ENCODE results near the gene ARF3. TPM values are rescaled to one million over a fixed set of nuclear protein-coding genes. Genes with fewer than 3 reads are reported as not detected.

Gene ARF3
- total and polyA plus RNA-seq, 2 of the 13 experiments (the other 11 are each of a cell fraction or from before 2014, with no cell fraction given), result 53.8 to 57.9 TPM

GRCh38 chr12:48978291-48978740, 21.0 kb upstream of the ARF3 start, which contains the start of gene WNT1 (continued):
- TF ChIP-seq ARID5B (CRISPR knock-in tag; IDR thresholded peaks at IDR 0.05), result no peak
- no peak for TF ChIP-seq MAX (IDR thresholded peaks at IDR 0.05)
- no peak for TF ChIP-seq HNRNPLL (IDR thresholded peaks at IDR 0.05; ENCODE audit: low read depth, low read length, poor library complexity, severe bottlenecking)
- no peak for TF ChIP-seq YEATS2 (CRISPR knock-in tag; IDR thresholded peaks at IDR 0.05; ENCODE audit: borderline replicate concordance)
- TF ChIP-seq HMGXB4 (CRISPR knock-in tag; IDR thresholded peaks at IDR 0.05; ENCODE audit: borderline replicate concordance in 1 of 2, low read depth in 1 of 2), result peak in 1 of 2 experiments; percentile 1; a peak in 1 of 4 replicates
- no peak for TF ChIP-seq ZNF747 (CRISPR knock-in tag; IDR thresholded peaks at IDR 0.05; ENCODE audit: borderline replicate concordance)
- TF ChIP-seq ZNF180 (CRISPR knock-in tag; IDR thresholded peaks at IDR 0.05; ENCODE audit: borderline replicate concordance, low read depth), result no peak
- 0 out of 2 replicates have a peak, but pooled peaks have one; percentile 23 for TF ChIP-seq EEA1 (CRISPR knock-in tag; IDR thresholded peaks at IDR 0.05; ENCODE audit: borderline replicate concordance)
- TF ChIP-seq ZNF704 (CRISPR knock-in tag; IDR thresholded peaks at IDR 0.05; ENCODE audit: borderline replicate concordance), result no peak
- TF ChIP-seq NFKB2 (CRISPR knock-in tag; IDR thresholded peaks at IDR 0.05; ENCODE audit: borderline replicate concordance), result no peak
- TF ChIP-seq ZNF891 (CRISPR knock-in tag; IDR thresholded peaks at IDR 0.05), result no peak
- no peak for TF ChIP-seq NKX3-1 (CRISPR knock-in tag; IDR thresholded peaks at IDR 0.05)
- 0 out of 2 replicates have a peak, but pooled peaks have one; percentile 26 for TF ChIP-seq HNRNPL (IDR thresholded peaks at IDR 0.05; ENCODE audit: low read depth, low read length)
- TF ChIP-seq ZNF207 (IDR thresholded peaks at IDR 0.05; ENCODE audit: borderline replicate concordance), result no peak
- TF ChIP-seq ZNF615 (CRISPR knock-in tag; IDR thresholded peaks at IDR 0.05; ENCODE audit: borderline replicate concordance), result no peak
- TF ChIP-seq NRL (CRISPR knock-in tag; IDR thresholded peaks at IDR 0.05; ENCODE audit: borderline replicate concordance), result peak; percentile 16; the same call in 1 of the 2 replicates
- TF ChIP-seq MTF2 (CRISPR knock-in tag; IDR thresholded peaks at IDR 0.05; ENCODE audit: borderline replicate concordance), result peak; percentile 95

All from HepG2 (cell line).